ENCODE data around the gene SERPINA6.
"Not testable (repeated sequence)": the region's sequence is repeated elsewhere in the genome, so short reads cannot be mapped to it uniquely, and the experiment has no call there.

Gene SERPINA6

GRCh38 chr14:94269156-94269555 lies 54.0 kb downstream of the SERPINA6 start:
- Mint-ChIP-seq H3K27ac (no peak overlapping the region), H3K9me3 (no peaks in the 10 kb centered on the region), H3K27me3 (peaks cover 19% of the 10 kb centered on the region), H3K36me3 (ENCODE audit: low read depth) (no peaks in the 10 kb centered on the region), H3K4me1 (ENCODE audit: low read depth) (no peaks in the 10 kb centered on the region), H3K4me3 (no peak overlapping the region)

GRCh38 chr14:94268582-94268981 lies 54.6 kb downstream of the SERPINA6 start:
- H3K27me3 Mint-ChIP-seq, result peaks cover 22% of the 10 kb centered on the region
- not testable (repeated sequence) for H3K9me3 Mint-ChIP-seq; H3K27ac Mint-ChIP-seq; H3K36me3 Mint-ChIP-seq (ENCODE audit: low read depth); H3K4me1 Mint-ChIP-seq (ENCODE audit: low read depth); H3K4me3 Mint-ChIP-seq

GRCh38 chr14:94267352-94267751 lies 55.8 kb downstream of the SERPINA6 start:
- no peak overlapping the region for H3K27ac Mint-ChIP-seq
- no peaks in the 10 kb centered on the region for H3K4me1 Mint-ChIP-seq (ENCODE audit: low read depth)
- H3K36me3 Mint-ChIP-seq (ENCODE audit: low read depth), result peaks cover 7% of the 10 kb centered on the region
- peaks cover 19% of the 10 kb centered on the region for H3K27me3 Mint-ChIP-seq
- H3K9me3 Mint-ChIP-seq, result peaks cover 9% of the 10 kb centered on the region
- no peak overlapping the region for H3K4me3 Mint-ChIP-seq

- Mint-ChIP-seq H3K9me3 (peaks cover 19% of the 10 kb centered on the region), H3K27me3 (peaks cover 12% of the 10 kb centered on the region)
- H3K4me1 Mint-ChIP-seq (ENCODE audit: low read depth); H3K27ac Mint-ChIP-seq; H3K4me3 Mint-ChIP-seq; H3K36me3 Mint-ChIP-seq (ENCODE audit: low read depth): not testable (repeated sequence)
These were observed 58.9 kb downstream of the SERPINA6 start for GRCh38 chr14:94264195-94264594.

Measured in stimulated activated naive CD8-positive, alpha-beta T cell treated with anti-CD3 and anti-CD28 coated beads, Interleukin-15, Interleukin-2, amounts not matched to agents 100 ng/mL and 50 ng/mL, for 24 hours (primary cell).